ENCODE measurements around the gene NPAS3.
A peak's percentile ranks its signal among the peaks of the same experiment; 100 is the strongest.

The NPAS3 gene

GRCh38 chr14:33480887-33481184 is 542.2 kb downstream of the NPAS3 start:
- peak; percentile 33 for DNase-seq (ENCODE audit: low spot score)

- no peak for DNase-seq (ENCODE audit: low spot score)
Measured at GRCh38 chr14:33483110-33483509, 544.4 kb downstream of the NPAS3 start.

GRCh38 chr14:33483541-33483940 is 544.9 kb downstream of the NPAS3 start:
- DNase-seq (ENCODE audit: low spot score): no peak

- no peak for DNase-seq (ENCODE audit: low spot score)
Measured at GRCh38 chr14:33484264-33484663, 545.6 kb downstream of the NPAS3 start.

- no peak for DNase-seq (ENCODE audit: low spot score)
Measured at GRCh38 chr14:33486332-33486890, 547.7 kb downstream of the NPAS3 start.

GRCh38 chr14:33488582-33488981 is 549.9 kb downstream of the NPAS3 start:
- no peak for DNase-seq (ENCODE audit: low spot score)

GRCh38 chr14:33490555-33490954 is 551.9 kb downstream of the NPAS3 start:
- no peak for DNase-seq (ENCODE audit: low spot score)

GRCh38 chr14:33491112-33491511 is 552.4 kb downstream of the NPAS3 start:
- DNase-seq (ENCODE audit: low spot score): no peak

- DNase-seq (ENCODE audit: low spot score): no peak
Measured at GRCh38 chr14:33492491-33492890, 553.8 kb downstream of the NPAS3 start.

GRCh38 chr14:33493266-33493665 is 554.6 kb downstream of the NPAS3 start:
- DNase-seq (ENCODE audit: low spot score): no peak

GRCh38 chr14:33493990-33494389 is 555.3 kb downstream of the NPAS3 start:
- no peak for DNase-seq (ENCODE audit: low spot score)

- no peak for DNase-seq (ENCODE audit: low spot score)
Measured at GRCh38 chr14:33499687-33500086, 561.0 kb downstream of the NPAS3 start.

GRCh38 chr14:33504246-33505099 is 565.8 kb downstream of the NPAS3 start:
- DNase-seq (ENCODE audit: low spot score): no peak

GRCh38 chr14:33505266-33505962 is 566.7 kb downstream of the NPAS3 start:
- DNase-seq (ENCODE audit: low spot score): no peak

- no peak for DNase-seq (ENCODE audit: low spot score)
Measured at GRCh38 chr14:33505963-33506329, 567.3 kb downstream of the NPAS3 start.

- no peak for DNase-seq (ENCODE audit: low spot score)
Measured at GRCh38 chr14:33508126-33509062, 569.7 kb downstream of the NPAS3 start.

- DNase-seq (ENCODE audit: low spot score): no peak
Measured at GRCh38 chr14:33509454-33509853, 570.8 kb downstream of the NPAS3 start.

GRCh38 chr14:33510063-33510481 is 571.4 kb downstream of the NPAS3 start:
- DNase-seq (ENCODE audit: low spot score): no peak

- DNase-seq (ENCODE audit: low spot score): no peak
Measured at GRCh38 chr14:33510991-33511390, 572.3 kb downstream of the NPAS3 start.

- no peak for DNase-seq (ENCODE audit: low spot score)
Measured at GRCh38 chr14:33511851-33512640, 573.4 kb downstream of the NPAS3 start.

- DNase-seq (ENCODE audit: low spot score): no peak
Measured at GRCh38 chr14:33515441-33515840, 576.8 kb downstream of the NPAS3 start.
